Fibroblast of lung (primary cell): ENCODE results near the gene NAGPA. TPM values are rescaled to one million over a fixed set of nuclear protein-coding genes. Genes with fewer than 3 reads are reported as not detected.

Experiments used
- DNase-seq, 2 donors: peaks; one replicate each; pipeline versions ENCODE4 v3.0.0 to v3.0.0-alpha.2; 2010; ENCODE audit warnings: low read depth in 2 of 2
- H2AFZ ChIP-seq: 2 replicates; pipeline ENCODE4 v1.5.1; 2012; ENCODE audit warnings: low read length, control low read depth, inconsistent platforms
- H3K27ac ChIP-seq: 2 replicates; pipeline ENCODE4 v1.5.1; 2011; ENCODE audit warnings: low read length, control low read depth; ENCODE audit not compliant: insufficient read depth
- H3K27me3 ChIP-seq: 2 replicates; pipeline ENCODE4 v1.5.1; 2011; ENCODE audit warnings: mild to moderate bottlenecking, low read length; ENCODE audit not compliant: control insufficient read depth, insufficient read depth
- H3K36me3 ChIP-seq: 2 replicates; pipeline ENCODE4 v1.5.1; 2011; ENCODE audit warnings: low read length; ENCODE audit not compliant: control insufficient read depth, insufficient read depth
- H3K4me1 ChIP-seq: 2 replicates; pipeline ENCODE4 v1.5.1; 2011; ENCODE audit warnings: low read length; ENCODE audit not compliant: control insufficient read depth, insufficient read depth; ENCODE audit errors: extremely low read depth
- H3K4me2 ChIP-seq: 2 replicates; pipeline ENCODE4 v1.5.1; 2011; ENCODE audit warnings: low read length, control low read depth; ENCODE audit not compliant: insufficient read depth; ENCODE audit errors: extremely low read depth
- H3K4me3 ChIP-seq, 4 experiments: fragments of 200-600 bp in 1 of 4; sonication (generic) in 1 of 4; replicated peaks in 1 of 4; 2 replicates each; pipeline ENCODE4 v1.5.1; 2011 to 2016; ENCODE audit warnings: low read length in 4 of 4, low read depth in 3 of 4, mild to moderate bottlenecking in 3 of 4, control low read depth in 2 of 4, inconsistent platforms in 1 of 4, mixed read lengths in 1 of 4; ENCODE audit not compliant: insufficient read depth in 1 of 4; ENCODE audit errors: control extremely low read depth in 1 of 4
- H3K79me2 ChIP-seq: 2 replicates; pipeline ENCODE4 v1.5.1; 2012; ENCODE audit warnings: mild to moderate bottlenecking, low read length, inconsistent platforms; ENCODE audit not compliant: control insufficient read depth, insufficient read depth
- H3K9ac ChIP-seq: 2 replicates; pipeline ENCODE4 v1.5.1; 2011; ENCODE audit warnings: mild to moderate bottlenecking, low read length, control low read depth; ENCODE audit not compliant: insufficient read depth
- H3K9me3 ChIP-seq: 2 replicates; pipeline ENCODE4 v1.5.1; 2012; ENCODE audit warnings: low read depth, low read length; ENCODE audit not compliant: control insufficient read depth, insufficient read depth
- H4K20me1 ChIP-seq: 2 replicates; pipeline ENCODE4 v1.5.1; 2011; ENCODE audit warnings: low read length; ENCODE audit not compliant: control insufficient read depth, insufficient read depth; ENCODE audit errors: extremely low read depth
- CTCF ChIP-seq, 2 donors: IDR thresholded peaks in 1 of 2; conservative IDR thresholded peaks in 1 of 2; 1 replicate in 1 of 2; 2 replicates in 1 of 2; pipeline ENCODE4 v1.5.1; 2011 to 2012; ENCODE audit warnings: low read length in 2 of 2, control low read depth in 1 of 2, inconsistent platforms in 1 of 2, low read depth in 1 of 2, mild to moderate bottlenecking in 1 of 2
- EZH2 ChIP-seq: IDR thresholded peaks from 2 replicates; pipeline ENCODE4 v1.5.1; 2012; ENCODE audit warnings: low read length, control low read depth, mild to moderate bottlenecking; ENCODE audit errors: missing control alignments
- polyA plus RNA-seq, 2 donors: library from polyadenylated mRNA; depleted of rRNA in 1 of 2; stranded (reverse) in 1 of 2; unstranded in 1 of 2; fragments of >200 nt; gene quantifications; 2 replicates each; pipeline ENCODE4 v1.2.1, GENCODE V29; 2011 to 2012; ENCODE audit warnings: missing spikeins in 1 of 2
- total RNA-seq: library from RNA; depleted of rRNA; stranded (reverse); fragments of >200 nt; gene quantifications from 2 replicates; pipeline ENCODE4 v1.2.1, GENCODE V29; 2014

The NAGPA gene
- total and polyA plus RNA-seq, 2 donors (not counting 1 experiment from before 2014, with no cell fraction given): 9.7 to 17.7 TPM

GRCh38 chr16:5034167-5034523 is 410 bp upstream of the NAGPA start:
- no peaks in the 10 kb centered on the region for H3K79me2 ChIP-seq
- H3K4me3 ChIP-seq: peak overlapping the region; percentile 64 to 91 (median 84)
- no peaks in the 10 kb centered on the region for H3K36me3 ChIP-seq
- H4K20me1 ChIP-seq: no peaks in the 10 kb centered on the region
- peak overlapping the region; percentile 72 for H3K9ac ChIP-seq
- peak overlapping the region; percentile 94 for H2AFZ ChIP-seq
- H3K4me1 ChIP-seq: peaks cover 2% of the 10 kb centered on the region
- TF ChIP-seq EZH2: no peak
- peak overlapping the region; percentile 46 for H3K27ac ChIP-seq
- H3K9me3 ChIP-seq: no peaks in the 10 kb centered on the region
- peak overlapping the region; percentile 92 for H3K4me2 ChIP-seq
- H3K27me3 ChIP-seq: no peaks in the 10 kb centered on the region
- no peak for DNase-seq

GRCh38 chr16:5032748-5033167 is 977 bp downstream of the NAGPA start:
- TF ChIP-seq CTCF (conservative IDR thresholded peaks at IDR 0.05 in 1 of 2, IDR thresholded peaks at IDR 0.05 in 1 of 2; ENCODE audit: low read depth in 1 of 2, low read length in 2 of 2) (no peak), EZH2 (no peak)
- H3K79me2 ChIP-seq: no peaks in the 10 kb centered on the region
- H3K4me1 ChIP-seq: peaks cover 2% of the 10 kb centered on the region
- H3K27me3 ChIP-seq: no peaks in the 10 kb centered on the region
- no peaks in the 10 kb centered on the region for H4K20me1 ChIP-seq
- no peak for DNase-seq
- peak overlapping the region; percentile 94 for H2AFZ ChIP-seq
- peak overlapping the region; percentile 64 to 91 (median 79) for H3K4me3 ChIP-seq
- H3K9me3 ChIP-seq: no peaks in the 10 kb centered on the region
- peak overlapping the region; percentile 94 for H3K4me2 ChIP-seq
- H3K9ac ChIP-seq: peak overlapping the region; percentile 72
- no peak overlapping the region for H3K27ac ChIP-seq
- H3K36me3 ChIP-seq: no peaks in the 10 kb centered on the region

- H3K4me3 ChIP-seq: no peak overlapping the region
- DNase-seq: no peak
- H3K79me2 ChIP-seq: no peaks in the 10 kb centered on the region
- H3K27me3 ChIP-seq: no peaks in the 10 kb centered on the region
- no peak overlapping the region for H2AFZ ChIP-seq
- no peak overlapping the region for H3K9ac ChIP-seq
- H3K27ac ChIP-seq: no peak overlapping the region
- no peak overlapping the region for H3K4me2 ChIP-seq
- peaks cover 2% of the 10 kb centered on the region for H3K4me1 ChIP-seq
- no peaks in the 10 kb centered on the region for H3K9me3 ChIP-seq
- H4K20me1 ChIP-seq: no peaks in the 10 kb centered on the region
- TF ChIP-seq EZH2: no peak
- no peaks in the 10 kb centered on the region for H3K36me3 ChIP-seq
Observed at GRCh38 chr16:5031601-5032000, 2.1 kb downstream of the NAGPA start.

GRCh38 chr16:5030251-5030870 is 3.4 kb downstream of the NAGPA start:
- no peak for DNase-seq
- TF ChIP-seq EZH2: no peak
- no peak for TF ChIP-seq CTCF (conservative IDR thresholded peaks at IDR 0.05 in 1 of 2, IDR thresholded peaks at IDR 0.05 in 1 of 2; ENCODE audit: low read depth in 1 of 2, low read length in 2 of 2)
- Histone ChIP-seq H3K4me2 (no peak overlapping the region), H3K4me1 (peaks cover 2% of the 10 kb centered on the region), H3K9me3 (no peaks in the 10 kb centered on the region), H3K9ac (no peak overlapping the region), H3K36me3 (no peaks in the 10 kb centered on the region), H2AFZ (no peak overlapping the region), H3K4me3 (no peak overlapping the region), H3K27ac (no peak overlapping the region), H3K27me3 (no peaks in the 10 kb centered on the region), H4K20me1 (no peaks in the 10 kb centered on the region), H3K79me2 (no peaks in the 10 kb centered on the region)
